Thymus (tissue), 11 donors: ENCODE measurements around the gene TREML2. TPM values are rescaled to one million over a fixed set of nuclear protein-coding genes. Genes with fewer than 3 reads are reported as not detected.

Experiments used
- DNase-seq, 9 donors: peaks; one replicate each; pipeline ENCODE4 v3.0.0-alpha.2; 2013; ENCODE audit warnings: low spot score in 9 of 9, low read depth in 6 of 9, missing footprints in 1 of 9
- H3K27ac ChIP-seq, 2 donors: one replicate each; pipeline ENCODE4 v1.5.1; 2013; ENCODE audit warnings: control low read depth in 1 of 2, low read depth in 1 of 2, low read length in 1 of 2, mild to moderate bottlenecking in 1 of 2, moderate library complexity in 1 of 2
- H3K27me3 ChIP-seq, 2 donors: one replicate each; pipeline ENCODE4 v1.5.1; 2013; ENCODE audit warnings: low read length in 1 of 2; ENCODE audit not compliant: control insufficient read depth in 2 of 2, insufficient read depth in 1 of 2
- H3K36me3 ChIP-seq, 2 donors: one replicate each; pipeline ENCODE4 v1.5.1; 2013; ENCODE audit warnings: low read length in 1 of 2, mild to moderate bottlenecking in 1 of 2, moderate library complexity in 1 of 2; ENCODE audit not compliant: control insufficient read depth in 2 of 2, insufficient read depth in 2 of 2
- H3K4me1 ChIP-seq, 2 donors: one replicate each; pipeline ENCODE4 v1.5.1; 2013; ENCODE audit warnings: low read length in 2 of 2; ENCODE audit not compliant: control insufficient read depth in 2 of 2, insufficient read depth in 2 of 2
- H3K4me3 ChIP-seq, 2 donors: one replicate each; pipeline ENCODE4 v1.5.1; 2013; ENCODE audit warnings: low read length in 2 of 2, control low read depth in 1 of 2, mild to moderate bottlenecking in 1 of 2
- H3K9me3 ChIP-seq, 2 donors: one replicate each; pipeline ENCODE4 v1.5.1; 2013; ENCODE audit warnings: low read length in 1 of 2, mild to moderate bottlenecking in 1 of 2; ENCODE audit not compliant: control insufficient read depth in 2 of 2, insufficient read depth in 1 of 2
- WGBS: extraction: QIAGEN DNeasy Blood & Tissue Kit; methylation state at CpG from one replicate; pipeline ENCODE4 v1.1.7; 2013; 5-methylcytosine and 5-hydroxymethylcytosine counted together
- polyA plus RNA-seq: library from polyadenylated mRNA; stranded (reverse); fragments of 200-250 nt; gene quantifications from one replicate; pipeline ENCODE4 v1.2.3, GENCODE V29; 2013
- total RNA-seq: library from RNA; stranded (reverse); fragments of 120-200 nt; gene quantifications from one replicate; pipeline ENCODE4 v1.2.4, GENCODE V29; 2013
- donor health status: healthy.

The TREML2 gene
- total and polyA plus RNA-seq, 2 donors, result 1.3 to 11.1 TPM

DNA sequence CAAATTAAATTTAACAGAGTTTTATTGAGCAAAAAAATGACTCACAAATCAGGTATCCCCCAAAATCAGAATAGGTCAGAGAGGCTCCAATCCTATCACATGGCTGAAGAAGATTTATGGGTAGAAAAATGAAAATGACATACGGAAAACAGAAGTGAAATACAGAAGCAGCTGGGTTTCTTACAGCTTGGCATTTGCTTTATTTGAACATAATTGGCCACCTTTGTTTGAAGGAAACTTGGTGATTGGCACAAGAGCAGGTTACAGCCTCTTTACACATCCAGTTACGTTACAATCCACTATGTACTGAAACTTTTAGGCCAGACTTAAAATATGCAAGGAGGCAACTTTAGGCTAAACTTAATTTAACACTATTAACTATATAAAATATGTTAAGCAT is 26.3 kb downstream of the TREML2 start:
- Histone ChIP-seq H3K4me1 (no peaks in the 10 kb centered on the region), H3K27me3 (peaks cover 0 to 7% of the 10 kb centered on the region in 2 donors), H3K36me3 (no peaks in the 10 kb centered on the region), H3K4me3 (no peak overlapping the region), H3K27ac (no peak overlapping the region), H3K9me3 (no peaks in the 10 kb centered on the region)
- 65% methylated on average over 2 of the region's 2 CpGs for WGBS
- DNase-seq, result no peak

DNA sequence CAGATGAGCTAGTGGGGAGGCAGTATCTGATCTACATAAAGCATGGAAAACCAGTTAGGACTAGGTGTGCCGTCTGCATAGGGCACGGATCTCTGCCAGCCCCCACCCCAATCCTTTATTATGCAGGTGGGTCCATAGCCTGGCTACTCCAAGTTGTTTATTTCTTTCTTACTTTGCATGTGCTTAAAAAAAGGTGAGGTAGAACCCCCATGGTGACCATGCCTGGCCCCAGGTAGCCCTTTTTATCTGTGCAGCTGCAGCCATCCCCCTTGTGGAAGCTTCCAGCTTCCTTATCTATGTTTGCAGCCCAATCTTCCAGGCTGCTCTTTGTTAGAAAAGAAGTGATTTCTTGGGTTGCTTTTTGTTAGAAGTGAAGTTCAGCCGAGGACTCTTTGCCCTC is 29.0 kb downstream of the TREML2 start:
- WGBS, result 82% methylated on average over 3 of the region's 3 CpGs
- peaks cover 0 to 10% of the 10 kb centered on the region in 2 donors for H3K27me3 ChIP-seq
- DNase-seq, result no peak

GRCh38 chr6:41170547-41171160 is 30.3 kb downstream of the TREML2 start:
- no peak for DNase-seq
- Histone ChIP-seq H3K36me3 (no peaks in the 10 kb centered on the region), H3K27ac (no peak overlapping the region), H3K4me3 (no peak overlapping the region), H3K27me3 (peaks cover 0 to 10% of the 10 kb centered on the region in 2 donors), H3K4me1 (no peaks in the 10 kb centered on the region), H3K9me3 (no peaks in the 10 kb centered on the region)
- WGBS, result 79% methylated on average over 4 of the region's 4 CpGs

More for the DNA sequence above, 29.0 kb downstream of the TREML2 start:
- Histone ChIP-seq H3K4me3 (no peak overlapping the region), H3K9me3 (no peaks in the 10 kb centered on the region), H3K27ac (no peak overlapping the region), H3K4me1 (no peaks in the 10 kb centered on the region), H3K36me3 (no peaks in the 10 kb centered on the region)

- Histone ChIP-seq H3K4me3 (no peak overlapping the region), H3K27ac (no peak overlapping the region), H3K27me3 (peaks cover 0 to 10% of the 10 kb centered on the region in 2 donors), H3K36me3 (no peaks in the 10 kb centered on the region), H3K9me3 (no peaks in the 10 kb centered on the region), H3K4me1 (no peaks in the 10 kb centered on the region)
- 81% methylated on average over 5 of the region's 5 CpGs for WGBS
- peak in 1 of 9 donors; percentile 23 for DNase-seq
Measured at GRCh38 chr6:41167173-41167963, 33.6 kb downstream of the TREML2 start.

GRCh38 chr6:41164551-41165120 is 36.3 kb downstream of the TREML2 start:
- Histone ChIP-seq H3K36me3 (no peaks in the 10 kb centered on the region), H3K4me3 (no peak overlapping the region), H3K27ac (no peak overlapping the region), H3K4me1 (no peaks in the 10 kb centered on the region), H3K27me3 (peaks cover 0 to 10% of the 10 kb centered on the region in 2 donors), H3K9me3 (no peaks in the 10 kb centered on the region)
- WGBS, result 96% methylated on average over 4 of the region's 4 CpGs
- no peak for DNase-seq

DNA sequence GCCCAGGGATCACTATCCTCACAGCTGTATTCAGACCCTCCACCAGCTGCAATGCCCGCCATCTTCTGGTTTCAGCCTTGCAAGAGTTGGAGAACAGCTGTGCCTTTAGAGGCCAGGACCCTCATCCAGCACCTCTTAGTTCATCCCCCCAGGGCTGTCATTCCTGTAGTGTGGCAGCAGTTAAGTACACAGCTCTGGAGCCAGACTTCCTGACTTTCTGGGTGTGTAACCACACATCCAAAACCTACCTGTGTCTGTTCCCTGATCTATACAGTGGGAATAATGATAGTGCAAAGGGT is 37.6 kb downstream of the TREML2 start:
- no peaks in the 10 kb centered on the region for H3K4me1 ChIP-seq
- no peaks in the 10 kb centered on the region for H3K9me3 ChIP-seq
- H3K27ac ChIP-seq, result no peak overlapping the region
- no peak for DNase-seq
- no peak overlapping the region for H3K4me3 ChIP-seq
- WGBS, result 100% methylated on average over 1 of the region's 1 CpG
- H3K36me3 ChIP-seq, result no peaks in the 10 kb centered on the region
- peaks cover 0 to 10% of the 10 kb centered on the region in 2 donors for H3K27me3 ChIP-seq

DNA sequence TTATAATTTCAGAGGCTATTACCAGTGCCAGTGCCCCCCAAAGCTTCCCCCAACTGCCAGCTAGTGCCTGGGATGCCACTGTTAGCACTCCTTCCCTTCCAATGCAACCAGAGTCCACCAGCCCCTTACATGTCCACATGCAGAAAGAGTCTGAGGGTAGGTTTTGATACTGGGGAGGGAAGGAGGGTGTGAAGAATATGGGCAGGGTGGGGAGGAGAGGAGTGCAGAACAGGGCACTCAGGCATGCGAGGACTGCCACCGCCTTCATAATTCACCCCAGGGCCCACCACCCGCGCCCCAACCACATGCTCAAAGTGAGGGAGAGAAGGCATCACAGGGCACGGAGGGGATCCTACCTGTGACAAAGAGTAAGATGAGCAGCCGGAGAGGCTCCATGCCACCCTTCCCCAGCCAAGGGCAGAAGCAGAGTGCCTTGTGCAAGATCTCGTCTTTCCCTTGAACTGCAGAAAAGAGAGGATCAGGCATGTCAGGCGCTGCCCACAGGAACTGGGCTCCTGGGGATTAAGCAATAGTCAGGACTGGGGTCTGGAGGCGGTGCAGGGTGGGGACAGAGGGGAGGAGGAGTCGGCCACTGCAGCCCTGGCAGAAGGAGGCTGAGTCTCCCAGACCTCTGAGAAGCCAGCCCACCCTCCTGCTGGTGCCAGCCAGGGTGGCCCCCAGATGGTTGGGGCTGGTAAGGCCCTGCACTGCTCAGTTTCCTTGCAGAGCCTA is 38.1 kb downstream of the TREML2 start, which contains the start of gene TREM2:
Gene TREM2, minus strand, starts transcription at position 430 of the 732 bp plus-strand sequence. Its CDS starts 34 bp downstream, at position 396.
- Histone ChIP-seq H3K27me3 (peaks cover 0 to 10% of the 10 kb centered on the region in 2 donors), H3K27ac (no peak within 1 kb of the TSS), H3K9me3 (no peaks in the 10 kb centered on the region), H3K4me1 (no peaks in the 10 kb centered on the region), H3K36me3 (no peaks in the 10 kb centered on the region), H3K4me3 (no peak within 1 kb of the TSS)
- WGBS, result 97% methylated on average over 10 of the region's 10 CpGs
- no peak for DNase-seq

DNA sequence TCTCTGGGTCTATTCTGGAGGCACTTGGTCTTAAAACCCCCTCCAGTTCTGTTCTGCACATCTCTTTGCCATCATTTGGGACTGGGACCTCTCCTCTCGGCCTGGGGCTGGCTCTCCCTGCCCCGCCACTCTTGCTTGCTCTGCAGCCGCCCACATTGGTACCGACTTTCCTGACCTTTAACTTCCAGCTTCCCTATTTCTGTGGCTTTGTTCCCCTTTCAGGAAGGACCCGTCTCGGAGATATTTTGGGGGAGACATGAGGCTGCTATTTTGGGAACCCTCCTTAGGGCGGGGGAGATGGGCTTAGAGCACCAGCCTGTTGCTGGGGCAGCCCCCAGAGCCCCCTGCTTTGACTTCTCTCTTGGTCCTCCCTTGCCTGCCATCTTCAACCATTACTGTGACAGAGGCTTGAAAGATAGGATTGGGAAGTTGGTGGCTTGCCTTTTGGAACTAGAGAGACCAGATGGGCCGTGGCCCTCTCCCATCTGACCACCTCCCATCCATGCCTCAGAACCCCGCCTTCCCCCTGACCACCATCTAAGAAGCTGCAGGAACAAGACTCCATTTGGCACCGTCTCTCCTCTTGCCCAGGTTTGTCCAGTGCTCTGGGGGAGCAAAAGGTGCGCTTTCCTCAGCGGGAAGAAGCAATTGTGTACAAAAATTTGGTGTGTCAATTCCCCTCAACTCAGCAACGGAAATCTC is 38.9 kb downstream of the TREML2 start:
- H3K36me3 ChIP-seq, result no peaks in the 10 kb centered on the region
- H3K9me3 ChIP-seq, result no peaks in the 10 kb centered on the region
- H3K27ac ChIP-seq, result no peak overlapping the region
- 57% methylated on average over 13 of the region's 13 CpGs for WGBS
- no peak for DNase-seq
- no peak overlapping the region for H3K4me3 ChIP-seq
- peaks cover 0 to 7% of the 10 kb centered on the region in 2 donors for H3K27me3 ChIP-seq
- no peaks in the 10 kb centered on the region for H3K4me1 ChIP-seq
